Spinal cord (tissue), 10 donors: Measurements from ENCODE around the gene CLASP2. TPM values are rescaled to one million over a fixed set of nuclear protein-coding genes. Genes with fewer than 3 reads are reported as not detected.
"Not testable (repeated sequence)": the region's sequence is repeated elsewhere in the genome, so short reads cannot be mapped to it uniquely, and the experiment has no call there.

Experiments
- DNase-seq, 6 donors: peaks; one replicate each; pipeline versions ENCODE4 v3.0.0 to v3.0.0-alpha.2; 2013 to 2015; ENCODE audit warnings: low spot score in 6 of 6, low read depth in 4 of 6
- H3K27ac ChIP-seq: one replicate; pipeline ENCODE4 v1.5.1; 2013; ENCODE audit warnings: low read depth, low read length, control low read depth
- H3K27me3 ChIP-seq: one replicate; pipeline ENCODE4 v1.6.1; 2013; ENCODE audit warnings: low read length; ENCODE audit not compliant: control insufficient read depth, insufficient read depth
- H3K36me3 ChIP-seq: one replicate; pipeline ENCODE4 v1.6.1; 2013; ENCODE audit warnings: low read length; ENCODE audit not compliant: control insufficient read depth, insufficient read depth
- H3K4me1 ChIP-seq: one replicate; pipeline ENCODE4 v1.6.1; 2013; ENCODE audit warnings: low read length; ENCODE audit not compliant: control insufficient read depth, insufficient read depth
- H3K4me3 ChIP-seq: one replicate; pipeline ENCODE4 v1.5.1; 2013; ENCODE audit warnings: low read depth, low read length, control low read depth
- H3K9me3 ChIP-seq: one replicate; pipeline ENCODE4 v1.6.1; 2013; ENCODE audit warnings: low read length; ENCODE audit not compliant: control insufficient read depth, insufficient read depth
- WGBS: methylation state at CpG from one replicate; pipeline ENCODE4 v1.1.5; 2013; ENCODE audit warnings: missing lambda C conversion rate; ENCODE audit not compliant: insufficient coverage; 5-methylcytosine and 5-hydroxymethylcytosine counted together
- polyA plus RNA-seq, 2 donors: library from polyadenylated mRNA; unstranded; fragments of 120-200 nt; gene quantifications; one replicate each; pipeline ENCODE4 v1.2.1, GENCODE V29; 2013; ENCODE audit not compliant: insufficient read length in 2 of 2
- total RNA-seq, 2 donors: library from RNA; depleted of rRNA in 1 of 2; stranded (reverse); fragments of 120-200 nt in 1 of 2; fragments of >200 nt in 1 of 2; gene quantifications; one replicate each; pipeline versions ENCODE4 v1.2.3 to v1.2.4, GENCODE V29; 2013 to 2014
- donor health status: healthy.

The CLASP2 gene
- total and polyA plus RNA-seq, 4 donors = 197 to 883 (median 268) TPM

DNA sequence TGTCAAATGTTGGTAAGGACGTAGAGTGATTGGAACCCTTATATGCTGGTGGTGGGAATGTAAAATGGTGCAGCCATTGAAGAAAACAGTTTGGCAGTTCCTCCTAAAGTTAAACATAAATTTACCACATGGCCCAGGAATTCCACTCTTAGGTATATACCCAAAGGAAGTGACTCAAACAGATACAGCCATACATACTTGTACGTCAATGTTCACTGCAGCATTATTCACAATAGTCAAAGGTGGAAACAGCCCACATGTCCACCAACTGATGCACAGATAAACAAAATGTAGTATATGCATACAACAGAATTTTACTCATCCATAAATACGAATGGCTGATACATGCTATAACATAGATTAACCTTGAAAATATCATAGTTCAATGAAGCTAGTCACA, 13.2 kb downstream of the CLASP2 start:
- no peaks in the 10 kb centered on the region for H3K27me3 ChIP-seq
- 100% methylated on average over 1 of the region's 3 CpGs for WGBS
- H3K36me3 ChIP-seq = no peaks in the 10 kb centered on the region
- no peaks in the 10 kb centered on the region for H3K4me1 ChIP-seq
- H3K4me3 ChIP-seq = no peak overlapping the region
- DNase-seq = no peak
- peaks cover 15% of the 10 kb centered on the region for H3K9me3 ChIP-seq
- H3K27ac ChIP-seq = no peak overlapping the region

DNA sequence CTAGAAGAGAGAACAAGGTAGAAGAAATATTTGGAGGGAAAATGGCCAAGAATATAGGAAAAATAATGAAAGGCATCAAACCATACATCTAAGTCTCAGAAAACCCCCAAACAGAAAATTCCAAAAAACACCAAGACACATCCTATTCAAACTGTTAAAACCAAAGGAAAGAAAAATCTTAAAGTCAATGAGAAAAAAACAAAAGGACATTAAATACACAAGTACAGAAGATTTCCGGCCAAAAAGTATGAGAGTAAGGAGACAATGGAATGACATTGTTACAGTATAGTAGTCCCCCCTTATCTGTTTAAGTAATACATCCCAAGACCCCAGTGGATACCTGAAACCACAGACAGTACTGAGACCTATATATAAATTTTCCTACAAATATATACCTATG, 18.8 kb downstream of the CLASP2 start:
- no CpG with 5 or more reads among the region's 1 CpG for WGBS
- Histone ChIP-seq H3K4me3 (no peak overlapping the region), H3K36me3 (no peaks in the 10 kb centered on the region), H3K27me3 (no peaks in the 10 kb centered on the region), H3K9me3 (peaks cover 13% of the 10 kb centered on the region), H3K27ac (no peak overlapping the region), H3K4me1 (no peaks in the 10 kb centered on the region)
- DNase-seq = no peak

DNA sequence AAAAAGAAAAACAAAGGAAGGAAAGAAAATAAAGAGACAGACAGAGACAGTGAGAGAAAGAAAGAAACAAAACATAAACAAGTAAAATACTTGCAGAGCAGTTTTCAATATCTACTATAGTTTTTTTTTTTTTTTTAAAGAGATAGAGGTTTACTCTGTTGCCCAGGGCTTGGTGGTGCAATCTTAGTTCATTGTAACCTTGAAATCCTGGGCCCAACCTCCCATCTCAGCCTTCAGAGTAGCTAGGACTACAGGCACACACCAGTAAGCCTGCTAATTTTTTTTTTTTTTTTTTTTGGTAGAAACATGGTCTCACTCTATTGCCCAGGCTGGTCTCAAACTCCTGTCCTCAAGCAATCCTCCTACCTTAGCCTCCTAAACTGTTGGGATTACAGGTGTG, 23.1 kb downstream of the CLASP2 start:
- no peak overlapping the region for H3K4me3 ChIP-seq
- H3K27ac ChIP-seq = no peak overlapping the region
- H3K9me3 ChIP-seq = no peaks in the 10 kb centered on the region
- H3K27me3 ChIP-seq = no peaks in the 10 kb centered on the region
- H3K4me1 ChIP-seq = no peaks in the 10 kb centered on the region
- no peak for DNase-seq
- no peaks in the 10 kb centered on the region for H3K36me3 ChIP-seq

DNA sequence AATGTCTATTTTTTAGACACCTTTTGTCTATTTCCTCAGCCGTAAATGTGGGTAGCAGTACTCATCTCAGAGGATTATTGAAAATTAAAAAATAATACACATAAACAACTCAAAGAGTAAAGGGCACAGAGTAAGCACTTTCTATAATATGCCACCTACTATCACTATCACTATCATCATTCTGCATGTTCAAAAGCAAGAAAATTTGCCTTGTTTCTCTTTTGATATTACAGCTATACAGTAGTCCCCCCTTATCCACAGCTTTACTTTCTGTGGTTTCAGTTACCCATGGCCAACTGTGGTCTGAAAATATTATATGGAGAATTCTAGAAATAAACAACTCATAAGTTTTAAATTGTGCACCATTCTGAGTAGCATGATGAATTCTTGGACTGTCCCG, 27.7 kb downstream of the CLASP2 start:
- 100% methylated on average over 1 of the region's 2 CpGs for WGBS
- no peak overlapping the region for H3K4me3 ChIP-seq
- H3K4me1 ChIP-seq = no peaks in the 10 kb centered on the region
- no peaks in the 10 kb centered on the region for H3K27me3 ChIP-seq
- no peak for DNase-seq
- no peak overlapping the region for H3K27ac ChIP-seq
- H3K9me3 ChIP-seq = no peaks in the 10 kb centered on the region
- no peaks in the 10 kb centered on the region for H3K36me3 ChIP-seq

DNA sequence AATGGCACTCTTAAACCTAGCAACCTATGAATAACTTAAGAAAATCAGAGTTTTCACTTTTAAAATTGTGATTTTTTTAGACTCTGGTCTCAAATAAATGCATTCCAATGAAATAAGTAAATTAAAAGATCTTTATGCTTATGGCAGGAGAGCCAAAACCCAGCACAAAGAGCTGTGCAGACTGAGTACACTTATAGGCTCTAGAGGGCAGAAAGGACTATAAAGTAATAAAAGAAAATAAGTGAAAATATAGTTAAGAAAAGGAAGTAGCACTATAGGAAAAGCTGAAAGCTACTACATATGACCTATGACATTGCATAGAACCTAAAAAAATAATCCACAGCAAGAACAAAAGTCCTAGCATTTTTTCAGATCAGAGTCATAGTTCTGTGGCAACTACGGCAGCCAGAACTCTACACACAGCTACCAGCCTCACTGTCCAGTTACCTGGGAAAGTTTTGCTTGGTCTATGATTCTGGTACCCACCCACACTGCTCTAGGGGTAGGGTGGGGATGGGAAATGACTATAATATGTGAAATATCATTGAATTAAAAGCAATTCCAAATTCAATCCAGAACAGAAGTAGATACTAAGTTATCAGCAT, 30.5 kb downstream of the CLASP2 start:
- Histone ChIP-seq H3K9me3 (no peaks in the 10 kb centered on the region), H3K4me3 (no peak overlapping the region), H3K27ac (no peak overlapping the region), H3K36me3 (peaks cover 3% of the 10 kb centered on the region), H3K4me1 (no peaks in the 10 kb centered on the region), H3K27me3 (no peaks in the 10 kb centered on the region)
- DNase-seq = no peak
- WGBS = no CpG with 5 or more reads among the region's 1 CpG

DNA sequence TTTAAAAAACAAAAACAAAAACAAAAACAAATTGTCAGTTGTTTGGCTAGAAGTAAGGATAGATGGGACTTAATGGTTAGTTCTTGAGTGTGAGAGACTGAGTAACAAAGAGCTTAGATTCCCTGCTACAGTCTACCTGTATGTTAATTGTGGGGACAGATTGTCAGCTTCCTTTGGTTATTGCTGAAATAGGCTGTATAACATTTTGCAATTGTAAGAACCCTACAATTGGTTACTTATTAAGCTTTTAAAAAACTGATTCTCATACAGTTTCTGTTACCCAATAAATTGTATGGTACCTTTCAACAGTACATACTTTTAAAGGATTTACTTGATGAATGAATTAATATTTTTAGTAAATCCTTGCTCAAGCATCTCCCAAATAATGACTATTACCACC, 35.3 kb downstream of the CLASP2 start:
- H3K4me1 ChIP-seq = no peaks in the 10 kb centered on the region
- no peak overlapping the region for H3K27ac ChIP-seq
- H3K36me3 ChIP-seq = peaks cover 3% of the 10 kb centered on the region
- H3K9me3 ChIP-seq = no peaks in the 10 kb centered on the region
- H3K4me3 ChIP-seq = no peak overlapping the region
- H3K27me3 ChIP-seq = no peaks in the 10 kb centered on the region
- DNase-seq = no peak

DNA sequence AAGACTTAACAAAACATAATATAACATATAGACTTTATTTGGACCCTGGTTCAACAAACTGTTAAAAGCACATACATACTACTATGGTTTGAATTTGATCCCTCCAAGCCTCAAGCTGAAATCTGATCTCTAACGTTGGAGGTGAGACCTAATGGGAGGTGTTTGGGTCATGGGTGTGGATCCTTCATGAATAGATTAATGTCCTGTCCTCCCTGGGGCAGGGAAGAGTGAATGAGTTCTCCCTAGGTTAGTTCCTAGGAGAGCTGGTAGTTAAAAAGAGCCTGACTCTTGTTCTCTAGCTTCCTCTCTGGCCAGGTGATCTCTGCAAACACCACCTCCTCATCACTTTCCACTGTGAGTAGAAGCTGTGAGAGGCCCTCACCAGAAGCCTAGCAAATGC, 36.4 kb downstream of the CLASP2 start:
- no peaks in the 10 kb centered on the region for H3K9me3 ChIP-seq
- H3K4me3 ChIP-seq = no peak overlapping the region
- H3K27me3 ChIP-seq = no peaks in the 10 kb centered on the region
- DNase-seq = no peak
- H3K36me3 ChIP-seq = peaks cover 3% of the 10 kb centered on the region
- WGBS = 80% methylated on average over 1 of the region's 1 CpG
- no peak overlapping the region for H3K27ac ChIP-seq
- H3K4me1 ChIP-seq = no peaks in the 10 kb centered on the region

DNA sequence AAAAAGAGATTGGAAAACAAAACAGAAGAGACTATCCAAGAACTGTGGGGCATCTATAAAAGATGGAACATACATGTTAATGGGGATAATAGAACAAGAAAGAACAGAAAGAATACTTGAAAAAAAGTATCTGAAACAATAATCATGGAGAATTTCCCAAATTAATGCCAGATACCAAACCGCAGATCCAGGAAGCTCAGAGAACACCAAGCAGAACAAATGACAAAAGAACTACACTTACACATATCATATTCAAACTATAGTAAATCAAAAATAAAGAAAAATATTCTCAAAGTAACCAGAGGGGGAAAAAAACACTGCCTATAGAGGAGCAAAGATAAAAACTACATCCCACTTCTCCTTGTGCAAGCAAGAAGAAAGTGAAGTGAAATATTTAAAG, 40.0 kb downstream of the CLASP2 start:
- DNase-seq = no peak
- H3K27me3 ChIP-seq = no peaks in the 10 kb centered on the region
- no peak overlapping the region for H3K4me3 ChIP-seq
- no peak overlapping the region for H3K27ac ChIP-seq
- no peaks in the 10 kb centered on the region for H3K36me3 ChIP-seq
- no CpG with 5 or more reads among the region's 1 CpG for WGBS
- no peaks in the 10 kb centered on the region for H3K4me1 ChIP-seq
- H3K9me3 ChIP-seq = no peaks in the 10 kb centered on the region

DNA sequence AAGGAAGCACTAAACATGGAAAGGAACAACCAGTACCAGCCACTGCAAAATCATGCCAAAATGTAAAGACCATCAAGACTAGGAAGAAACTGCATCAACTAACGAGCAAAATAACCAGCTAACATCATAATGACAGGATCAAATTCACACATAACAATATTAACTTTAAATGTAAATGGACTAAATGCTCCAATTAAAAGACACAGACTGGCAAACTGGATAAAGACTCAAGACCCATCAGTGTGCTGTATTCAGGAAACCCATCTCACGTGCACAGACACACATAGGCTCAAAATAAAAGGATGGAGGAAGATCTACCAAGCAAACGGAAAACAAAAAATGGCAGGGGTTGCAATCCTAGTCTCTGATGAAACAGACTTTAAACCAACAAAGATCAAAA, 44.6 kb downstream of the CLASP2 start:
- no CpG with 5 or more reads among the region's 3 CpGs for WGBS
- H3K27me3 ChIP-seq, H3K4me1 ChIP-seq, DNase-seq, H3K36me3 ChIP-seq, H3K4me3 ChIP-seq, H3K27ac ChIP-seq, H3K9me3 ChIP-seq: not testable (repeated sequence)

DNA sequence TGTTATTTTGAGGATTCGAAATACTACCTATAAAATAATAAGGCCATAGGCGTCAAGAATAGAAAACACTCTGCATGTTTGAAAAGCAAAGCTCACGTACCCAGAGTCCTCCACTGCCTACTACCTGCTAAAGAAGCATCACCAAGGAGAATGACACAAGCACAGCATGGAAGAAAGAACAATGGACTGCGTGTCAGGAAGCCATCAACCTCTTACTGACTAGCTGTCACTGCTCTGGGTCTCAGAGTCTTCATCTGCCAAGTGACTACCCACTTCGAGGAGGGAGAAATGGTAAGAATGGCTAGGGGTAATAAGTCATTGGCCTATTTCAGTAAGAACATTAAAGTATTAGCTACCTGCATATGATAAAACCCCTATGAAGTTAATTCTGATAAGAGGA, 49.4 kb downstream of the CLASP2 start:
- WGBS = 100% methylated on average over 2 of the region's 5 CpGs

More for the DNA sequence above, 49.4 kb downstream of the CLASP2 start:
- no peak overlapping the region for H3K27ac ChIP-seq
- no peaks in the 10 kb centered on the region for H3K4me1 ChIP-seq
- H3K36me3 ChIP-seq = no peaks in the 10 kb centered on the region
- no peak for DNase-seq
- H3K27me3 ChIP-seq = no peaks in the 10 kb centered on the region
- H3K4me3 ChIP-seq = no peak overlapping the region
- no peaks in the 10 kb centered on the region for H3K9me3 ChIP-seq
